ENCODE results near the gene APOL3.
A peak's percentile ranks its signal among the peaks of the same experiment; 100 is the strongest.

The APOL3 gene

DNA sequence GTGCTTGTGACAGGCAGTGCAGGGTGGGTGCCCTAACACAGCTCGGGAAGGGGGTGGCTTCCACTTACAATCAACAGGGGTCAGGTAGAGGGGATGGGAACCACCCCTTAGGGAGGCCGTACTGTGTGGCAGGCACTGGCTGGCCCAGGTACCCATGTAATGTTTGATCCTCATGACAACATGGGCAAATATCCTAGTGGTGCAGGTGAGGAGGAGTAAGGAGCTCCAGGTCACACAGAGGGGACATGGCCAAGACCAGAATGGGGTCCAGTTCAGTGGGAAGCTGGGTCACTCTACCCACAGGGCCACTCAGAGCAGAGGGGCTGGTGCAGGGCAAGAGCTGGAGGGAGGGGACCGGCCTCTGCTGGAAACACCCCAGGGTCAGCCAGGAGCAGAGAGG lies 38.0 kb upstream of the APOL3 start:
- Mint-ChIP-seq H3K4me3 (peak overlapping the region in 1 of 3 experiments; percentile 7), H3K36me3 (ENCODE audit: low read depth) (no peaks in the 10 kb centered on the region), H3K4me1 (peaks cover 79% of the 10 kb centered on the region), H3K9me3 (no peaks in the 10 kb centered on the region), H3K27me3 (ENCODE audit: low read depth) (no peaks in the 10 kb centered on the region), H3K27ac (peak overlapping the region; percentile 98 to 99 (median 99))
- TF ChIP-seq, protein P1, sequence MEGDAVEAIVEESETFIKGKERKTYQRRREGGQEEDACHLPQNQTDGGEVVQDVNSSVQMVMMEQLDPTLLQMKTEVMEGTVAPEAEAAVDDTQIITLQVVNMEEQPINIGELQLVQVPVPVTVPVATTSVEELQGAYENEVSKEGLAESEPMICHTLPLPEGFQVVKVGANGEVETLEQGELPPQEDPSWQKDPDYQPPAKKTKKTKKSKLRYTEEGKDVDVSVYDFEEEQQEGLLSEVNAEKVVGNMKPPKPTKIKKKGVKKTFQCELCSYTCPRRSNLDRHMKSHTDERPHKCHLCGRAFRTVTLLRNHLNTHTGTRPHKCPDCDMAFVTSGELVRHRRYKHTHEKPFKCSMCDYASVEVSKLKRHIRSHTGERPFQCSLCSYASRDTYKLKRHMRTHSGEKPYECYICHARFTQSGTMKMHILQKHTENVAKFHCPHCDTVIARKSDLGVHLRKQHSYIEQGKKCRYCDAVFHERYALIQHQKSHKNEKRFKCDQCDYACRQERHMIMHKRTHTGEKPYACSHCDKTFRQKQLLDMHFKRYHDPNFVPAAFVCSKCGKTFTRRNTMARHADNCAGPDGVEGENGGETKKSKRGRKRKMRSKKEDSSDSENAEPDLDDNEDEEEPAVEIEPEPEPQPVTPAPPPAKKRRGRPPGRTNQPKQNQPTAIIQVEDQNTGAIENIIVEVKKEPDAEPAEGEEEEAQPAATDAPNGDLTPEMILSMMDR (IDR thresholded peaks at IDR 0.05; ENCODE audit: unreplicated experiment in 3 of 3), result no peak

- Mint-ChIP-seq H3K9me3 (no peaks in the 10 kb centered on the region), H3K27ac (peak overlapping the region; percentile 98 to 99 (median 99)), H3K36me3 (ENCODE audit: low read depth) (no peaks in the 10 kb centered on the region), H3K27me3 (ENCODE audit: low read depth) (peaks cover 3% of the 10 kb centered on the region), H3K4me1 (peaks cover 70% of the 10 kb centered on the region), H3K4me3 (peak overlapping the region; percentile 53 to 75 (median 62))
- TF ChIP-seq, protein P1 (IDR thresholded peaks at IDR 0.05; ENCODE audit: unreplicated experiment in 3 of 3), result no peak
Observed at GRCh38 chr22:36197514-36198146, 37.1 kb upstream of the APOL3 start.

GRCh38 chr22:36197065-36197440 lies 36.5 kb upstream of the APOL3 start:
- H3K4me3 Mint-ChIP-seq, result peak overlapping the region; percentile 53 to 75 (median 62)
- peaks cover 65% of the 10 kb centered on the region for H3K4me1 Mint-ChIP-seq
- H3K27me3 Mint-ChIP-seq (ENCODE audit: low read depth), result peaks cover 7% of the 10 kb centered on the region
- H3K27ac Mint-ChIP-seq, result peak overlapping the region; percentile 98 to 99 (median 99)
- TF ChIP-seq, protein P1 (IDR thresholded peaks at IDR 0.05; ENCODE audit: unreplicated experiment in 3 of 3), result no peak
- H3K9me3 Mint-ChIP-seq, result no peaks in the 10 kb centered on the region
- H3K36me3 Mint-ChIP-seq (ENCODE audit: low read depth), result no peaks in the 10 kb centered on the region

- Mint-ChIP-seq H3K27ac (peak overlapping the region; percentile 98 to 99 (median 99)), H3K36me3 (ENCODE audit: low read depth) (no peaks in the 10 kb centered on the region), H3K27me3 (ENCODE audit: low read depth) (peaks cover 7% of the 10 kb centered on the region), H3K4me3 (peak overlapping the region; percentile 53 to 75 (median 62)), H3K4me1 (peaks cover 60% of the 10 kb centered on the region), H3K9me3 (no peaks in the 10 kb centered on the region)
- TF ChIP-seq, protein P1 (IDR thresholded peaks at IDR 0.05; ENCODE audit: unreplicated experiment in 3 of 3), result no peak
Observed at GRCh38 chr22:36196254-36197064, 35.9 kb upstream of the APOL3 start.

- Mint-ChIP-seq H3K36me3 (ENCODE audit: low read depth) (no peaks in the 10 kb centered on the region), H3K4me3 (no peak overlapping the region), H3K9me3 (no peaks in the 10 kb centered on the region), H3K27ac (peak overlapping the region; percentile 94 to 99 (median 98)), H3K4me1 (peaks cover 47% of the 10 kb centered on the region), H3K27me3 (ENCODE audit: low read depth) (peaks cover 11% of the 10 kb centered on the region)
- TF ChIP-seq, protein P1 (IDR thresholded peaks at IDR 0.05; ENCODE audit: unreplicated experiment in 3 of 3), result peak; percentile 75 to 80 (median 75)
Observed at GRCh38 chr22:36194971-36195370, 34.4 kb upstream of the APOL3 start.
